DMS 273 treated with DMSO at 0.1 percent for 48 hours (cell line): ENCODE data around the gene PNMA8C.
"Not testable (repeated sequence)": the region's sequence is repeated elsewhere in the genome, so short reads cannot be mapped to it uniquely, and the experiment has no call there.

Source experiments
- DNase-seq: peaks from one replicate; lab custom pipeline; 2025; lab: John Stamatoyannopoulos, UW

PNMA8C gene

DNA sequence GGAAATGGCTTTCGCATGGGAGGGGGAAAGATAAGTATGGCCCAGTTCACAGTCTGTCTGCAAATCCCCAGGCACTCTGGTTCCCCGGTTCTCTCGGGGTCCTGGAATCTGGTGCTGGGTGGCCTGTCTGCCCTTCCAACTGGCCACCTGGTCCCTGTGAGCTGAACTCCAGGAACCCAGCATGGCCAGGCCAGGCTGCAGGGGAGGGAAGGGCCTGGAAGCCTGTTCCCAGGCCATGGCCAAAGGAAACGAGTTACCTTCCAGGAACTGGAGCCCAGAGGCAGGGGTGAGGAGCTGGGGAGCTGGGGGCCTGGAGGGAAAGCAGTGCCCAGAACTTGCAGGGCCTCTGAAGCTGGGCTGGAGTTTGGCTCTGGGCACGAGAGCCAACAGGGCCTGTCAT, 19.1 kb upstream of the PNMA8C start:
- DNase-seq: no peak

DNA sequence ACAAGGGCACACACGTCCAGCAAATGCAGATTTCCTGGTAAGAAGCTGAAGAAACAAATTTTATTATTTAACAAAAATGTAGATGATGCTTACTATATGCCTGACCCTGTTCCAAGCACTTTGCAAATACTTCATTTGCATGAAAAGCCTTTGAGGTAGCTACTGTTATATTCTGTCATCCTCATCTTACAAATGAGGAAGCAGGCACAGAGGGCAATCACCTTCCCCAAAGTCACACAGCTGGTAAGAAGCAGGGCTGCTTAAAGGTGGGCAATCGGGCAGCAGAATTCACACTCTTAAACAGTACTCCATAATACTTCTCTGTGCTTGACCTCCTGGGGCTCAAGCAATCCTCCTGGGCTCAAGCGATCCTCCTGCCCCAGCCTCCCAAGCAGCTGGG, 18.3 kb upstream of the PNMA8C start:
- DNase-seq: no peak

DNA sequence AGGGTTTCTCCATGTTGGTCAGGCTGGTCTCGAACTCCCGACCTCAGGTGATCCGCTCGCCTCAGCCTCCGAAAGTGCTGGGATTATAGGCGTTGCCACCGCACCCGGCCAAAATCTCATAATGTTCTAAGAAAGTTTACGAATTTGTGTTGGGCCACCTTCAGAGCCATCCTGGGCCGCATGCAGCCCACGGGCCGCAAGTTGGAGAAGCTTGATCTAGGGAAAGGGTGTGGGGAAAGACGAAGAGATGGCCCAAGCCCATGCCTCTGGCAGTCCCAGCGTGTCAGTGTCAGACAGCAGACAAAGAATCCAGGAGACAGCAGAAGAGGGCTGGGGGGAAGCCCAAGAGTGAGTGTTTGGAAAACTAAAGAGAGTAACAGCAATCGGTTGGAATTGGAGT, 17.3 kb upstream of the PNMA8C start:
- DNase-seq: no peak

DNA sequence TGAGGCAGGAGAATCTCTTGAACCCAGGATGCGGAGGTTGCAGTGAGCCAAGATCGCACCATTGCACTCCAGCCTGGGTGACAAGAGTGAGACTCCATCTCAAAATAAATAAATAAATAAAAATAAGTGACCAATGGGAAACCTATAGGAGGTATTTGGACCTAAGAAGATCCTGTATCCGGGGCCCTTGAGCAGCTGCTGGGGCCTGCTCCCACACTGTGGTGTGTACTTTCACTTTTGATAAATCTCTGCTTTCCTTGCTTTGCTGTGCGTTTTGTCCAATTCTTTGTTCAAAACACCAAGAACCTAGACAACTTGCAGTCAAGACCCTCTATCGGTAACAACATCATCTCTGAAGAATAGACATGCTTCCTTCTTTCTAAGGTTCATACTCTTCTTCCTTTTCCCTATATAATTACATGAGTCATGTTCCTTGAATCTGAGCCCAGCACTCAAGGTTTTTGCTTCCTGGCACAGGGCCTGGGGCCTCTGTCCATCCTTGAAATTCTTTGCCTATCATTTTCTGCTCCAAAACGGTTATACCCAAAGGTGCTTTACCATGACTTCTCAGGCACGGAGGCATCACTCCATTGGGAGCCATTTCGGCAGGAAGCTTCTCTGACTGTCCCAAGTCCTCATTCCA, 14.2 kb upstream of the PNMA8C start:
- no peak for DNase-seq

DNA sequence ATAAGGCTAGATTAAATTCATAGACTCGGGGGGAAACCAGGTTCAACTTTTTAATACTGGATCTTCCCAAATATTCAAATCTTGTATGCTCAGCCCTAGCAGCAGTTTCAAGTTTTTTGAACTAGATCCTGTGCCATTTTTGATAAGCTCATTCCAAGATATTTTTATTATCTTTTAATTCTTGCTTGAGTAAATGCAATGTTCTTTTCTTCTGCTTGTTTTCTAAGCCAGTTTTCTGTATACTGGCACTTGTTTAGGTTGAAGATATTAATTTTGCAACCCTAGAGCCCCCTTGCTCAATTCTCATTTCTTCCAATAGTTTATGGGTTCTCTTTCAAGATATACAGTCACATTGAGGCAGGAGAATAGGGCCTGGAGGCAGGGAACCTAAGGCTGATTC, 13.1 kb upstream of the PNMA8C start:
- DNase-seq: no peak

DNA sequence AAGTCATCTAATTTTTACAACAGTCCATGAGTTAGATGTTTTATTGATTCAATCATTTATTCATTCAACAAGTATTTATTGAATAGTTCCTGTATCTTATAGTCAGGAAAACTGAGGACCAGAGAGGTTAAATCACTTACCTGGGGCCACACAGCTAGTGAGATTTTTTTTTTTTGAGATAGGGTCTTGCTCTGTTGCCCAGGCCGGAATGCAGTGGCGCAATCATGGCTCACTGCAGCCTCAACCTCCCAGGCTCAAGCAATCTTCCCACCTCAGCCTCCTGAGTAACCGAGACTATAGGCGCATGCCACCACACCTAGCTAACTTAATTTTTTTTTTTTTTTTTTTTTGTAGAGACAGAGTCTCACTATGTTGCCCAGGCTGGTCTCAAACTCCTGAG, 7.0 kb upstream of the PNMA8C start:
- not testable (repeated sequence) for DNase-seq

DNA sequence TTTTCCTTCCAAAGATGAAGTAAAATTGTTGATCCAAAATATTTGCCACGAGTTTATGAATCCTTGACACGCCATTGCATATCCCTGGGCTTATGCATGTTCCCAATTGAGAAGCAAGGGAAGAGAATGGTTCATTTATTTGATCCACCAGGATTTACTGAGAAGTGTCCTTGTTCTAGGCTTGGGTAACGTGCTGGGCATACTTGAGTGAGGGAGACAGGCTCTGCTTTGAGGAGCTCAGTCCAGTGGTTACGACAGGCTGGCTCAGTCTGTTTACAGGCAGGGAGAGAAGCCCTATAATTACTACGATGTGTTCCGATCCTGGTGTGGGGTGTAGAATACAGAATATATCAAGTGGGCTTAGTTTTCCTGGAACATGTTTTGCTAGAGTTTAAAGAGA, 6.3 kb upstream of the PNMA8C start:
- no peak for DNase-seq

DNA sequence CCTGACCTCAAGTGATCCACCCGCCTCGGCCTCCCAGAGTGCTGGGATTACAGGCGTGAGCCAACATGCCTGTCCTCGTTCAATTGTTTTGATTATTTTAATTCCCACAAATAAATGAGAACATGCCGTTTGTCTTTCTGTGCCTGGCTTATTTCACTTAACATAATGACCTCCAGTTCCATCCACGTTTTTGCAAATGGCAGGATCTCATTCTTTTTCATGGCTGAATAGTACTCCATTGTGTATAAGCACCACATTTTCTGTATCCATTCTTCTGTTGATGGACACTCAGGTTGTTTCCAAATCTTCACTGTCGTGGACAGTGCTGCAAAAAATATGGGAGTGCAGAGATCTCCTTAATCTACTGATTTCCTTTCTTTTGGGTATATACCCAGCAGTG, 4.7 kb upstream of the PNMA8C start:
- not testable (repeated sequence) for DNase-seq

DNA sequence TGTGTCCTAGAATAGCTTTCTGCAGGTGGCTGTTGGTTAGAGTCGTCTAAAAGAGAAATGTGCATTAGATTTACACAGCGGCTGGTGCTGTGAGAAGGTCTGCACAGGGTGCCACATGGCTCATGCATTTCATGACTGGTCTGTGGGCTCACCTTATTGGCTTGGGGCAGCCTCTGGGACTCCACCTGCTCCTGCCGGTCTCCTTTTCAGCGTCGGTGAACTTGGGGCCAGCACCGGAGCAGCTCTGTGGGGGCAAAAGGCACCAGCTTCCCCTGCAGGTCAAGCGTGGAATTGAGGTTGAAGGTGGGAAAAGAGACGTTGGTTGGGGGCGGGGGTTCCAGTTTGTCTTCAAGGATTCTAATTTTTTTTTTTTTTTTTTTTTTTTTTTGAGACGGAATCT, 3.1 kb upstream of the PNMA8C start:
- no peak for DNase-seq

DNA sequence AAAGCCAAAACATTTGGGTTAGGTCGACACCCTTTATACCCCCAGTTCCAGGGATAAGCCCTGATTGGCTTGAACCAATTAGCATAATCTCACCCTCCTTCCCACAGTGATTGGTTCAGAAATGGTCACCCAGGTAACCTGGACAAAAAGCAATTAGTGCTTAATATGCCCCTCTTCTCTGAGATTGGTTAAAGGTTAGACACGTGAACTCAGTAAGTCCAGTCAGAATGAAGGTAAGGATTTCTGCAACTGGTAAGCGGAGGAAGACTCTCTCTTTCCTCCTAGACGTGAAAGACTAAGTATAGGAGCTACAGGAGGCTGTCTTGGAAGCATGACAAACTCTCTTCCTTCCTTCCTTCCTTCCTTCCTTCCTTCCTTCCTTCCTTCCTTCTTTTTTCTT, 1.3 kb upstream of the PNMA8C start:
- DNase-seq: no peak

DNA sequence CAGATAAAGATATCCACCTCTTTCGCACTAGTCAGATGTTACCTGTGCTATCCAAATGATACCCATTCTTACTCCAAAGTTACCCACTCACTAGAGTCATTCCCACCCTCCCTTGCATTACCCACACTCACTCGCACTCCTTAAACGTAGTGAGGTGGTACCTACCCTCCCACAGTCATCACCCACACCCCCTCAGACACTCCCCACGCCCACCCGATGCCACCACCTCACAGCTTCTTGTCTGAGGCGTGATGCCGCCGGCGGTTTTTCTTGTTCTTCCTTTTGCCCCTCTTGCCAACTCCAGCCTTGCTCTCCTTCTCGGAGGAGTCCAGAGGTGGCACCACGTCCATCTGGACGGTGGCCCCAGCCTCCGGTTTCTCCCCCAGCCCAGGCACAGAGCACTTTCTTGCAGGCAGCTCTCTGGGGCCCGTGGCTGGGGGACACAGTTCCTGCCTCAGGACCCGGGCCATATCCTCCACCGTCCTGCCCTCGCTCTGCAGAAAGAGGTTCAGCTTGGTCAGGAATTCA, 1.2 kb downstream of the PNMA8C start:
- DNase-seq: no peak

DNA sequence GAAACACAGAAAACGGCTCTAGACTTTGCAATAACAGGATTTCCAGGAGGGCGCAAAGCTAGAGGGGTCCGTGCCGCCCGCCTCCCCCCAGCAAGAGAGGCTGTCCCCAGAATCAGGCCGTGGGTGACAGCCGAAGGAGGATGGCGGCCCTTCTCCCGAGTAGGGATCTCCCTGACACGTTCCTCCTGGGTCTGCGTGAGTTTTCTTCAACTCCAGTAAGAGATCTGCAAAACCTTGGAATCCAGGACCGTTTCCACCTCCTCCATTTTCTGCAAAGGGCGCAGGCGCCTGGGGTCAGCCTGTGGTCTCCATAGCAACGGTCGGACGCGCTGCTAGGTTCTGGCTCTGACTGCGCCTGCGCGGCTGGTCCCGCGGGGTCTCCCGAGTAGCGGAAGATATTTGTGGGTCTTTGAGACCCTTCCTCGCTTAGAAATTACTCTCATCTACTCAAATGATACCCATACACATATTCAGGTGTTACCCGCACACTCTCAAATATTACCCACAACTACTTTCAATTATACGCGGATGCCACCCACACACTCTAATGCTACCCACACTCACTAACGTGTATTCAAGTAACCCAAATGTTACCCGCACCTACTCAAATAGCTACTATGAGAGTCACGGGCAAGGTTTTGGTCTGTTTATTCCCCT, 2.1 kb downstream of the PNMA8C start:
- DNase-seq: no peak

DNA sequence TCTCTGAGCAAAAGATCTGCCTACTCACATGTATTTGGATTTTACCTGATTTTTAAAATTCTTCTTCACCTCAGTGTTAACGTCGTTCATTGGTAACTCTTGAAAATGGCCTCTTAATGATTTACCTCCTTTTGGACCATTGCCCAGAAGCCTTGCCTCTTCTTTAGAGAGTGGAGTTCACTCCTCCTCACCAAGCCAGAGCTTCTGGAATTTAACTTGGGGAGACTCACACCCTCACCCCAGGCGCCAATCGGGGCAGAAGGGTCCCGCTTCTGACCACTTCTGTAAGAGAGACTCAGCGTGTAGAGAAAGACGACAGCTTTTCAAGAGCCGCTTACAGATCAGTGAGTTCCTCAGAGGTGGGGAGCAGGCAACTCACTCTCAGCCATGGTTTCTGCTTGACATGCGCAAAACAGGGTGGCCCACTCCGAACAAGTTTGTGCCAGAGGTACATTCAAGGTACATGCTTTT, 2.7 kb downstream of the PNMA8C start:
- no peak for DNase-seq

DNA sequence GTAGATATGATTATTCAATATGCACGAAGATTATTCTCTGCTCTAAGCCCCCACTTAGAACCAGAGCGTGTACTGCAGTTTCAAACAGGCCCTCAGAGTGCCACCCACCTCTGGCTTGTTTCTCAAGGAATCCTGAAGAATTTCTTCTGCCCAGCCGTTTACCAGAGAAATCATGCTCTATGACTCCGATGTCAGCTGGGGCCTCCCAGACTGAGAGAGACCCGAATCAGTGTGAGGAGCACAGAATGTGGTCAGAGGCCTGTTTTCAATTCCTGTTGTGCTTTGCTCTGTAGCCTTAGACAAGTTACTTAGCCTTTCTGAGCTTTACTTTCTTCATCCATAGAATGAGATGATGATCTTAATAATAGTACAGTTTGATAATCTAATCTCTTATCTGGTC, 5.5 kb downstream of the PNMA8C start:
- DNase-seq: no peak

DNA sequence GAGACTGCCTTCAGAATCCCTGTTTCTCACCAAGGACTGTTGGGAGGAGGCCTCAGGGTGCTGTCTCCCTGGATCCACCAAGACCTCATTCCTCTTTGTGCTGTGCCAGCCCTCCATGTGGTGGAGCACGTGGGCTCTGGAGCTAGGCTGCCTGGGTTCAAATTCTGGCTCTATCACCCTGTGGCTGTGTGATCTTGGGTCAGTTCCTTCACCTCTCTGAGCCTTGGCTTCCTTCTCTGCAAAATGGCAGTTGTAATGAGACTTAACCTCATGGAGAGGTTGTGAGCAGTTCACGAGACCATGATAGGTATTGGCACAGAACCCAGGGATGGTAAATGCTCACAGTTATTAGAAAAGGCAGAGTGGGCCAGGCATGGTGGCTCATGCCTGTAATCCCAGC, 6.4 kb downstream of the PNMA8C start:
- DNase-seq: no peak

DNA sequence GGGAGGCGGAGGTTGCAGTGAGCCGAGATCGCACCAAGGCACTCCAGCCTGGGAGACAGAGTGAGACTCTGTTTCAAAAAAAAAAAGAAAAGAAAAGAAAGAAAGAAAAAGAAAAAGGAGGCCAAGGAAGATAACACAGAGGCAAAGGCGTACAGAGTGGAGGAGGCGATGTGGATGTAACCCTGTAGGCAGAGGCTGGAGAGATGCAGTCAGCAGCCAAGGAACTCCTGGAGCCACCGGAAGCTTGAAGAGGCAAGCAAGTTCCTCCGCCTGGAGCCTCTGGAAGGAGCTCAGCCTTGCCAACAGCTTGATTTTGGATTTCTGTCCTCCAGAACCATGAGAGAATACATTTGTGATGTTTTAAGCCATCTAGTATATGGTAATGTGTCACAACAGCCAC, 8.7 kb downstream of the PNMA8C start:
- DNase-seq: no peak

DNA sequence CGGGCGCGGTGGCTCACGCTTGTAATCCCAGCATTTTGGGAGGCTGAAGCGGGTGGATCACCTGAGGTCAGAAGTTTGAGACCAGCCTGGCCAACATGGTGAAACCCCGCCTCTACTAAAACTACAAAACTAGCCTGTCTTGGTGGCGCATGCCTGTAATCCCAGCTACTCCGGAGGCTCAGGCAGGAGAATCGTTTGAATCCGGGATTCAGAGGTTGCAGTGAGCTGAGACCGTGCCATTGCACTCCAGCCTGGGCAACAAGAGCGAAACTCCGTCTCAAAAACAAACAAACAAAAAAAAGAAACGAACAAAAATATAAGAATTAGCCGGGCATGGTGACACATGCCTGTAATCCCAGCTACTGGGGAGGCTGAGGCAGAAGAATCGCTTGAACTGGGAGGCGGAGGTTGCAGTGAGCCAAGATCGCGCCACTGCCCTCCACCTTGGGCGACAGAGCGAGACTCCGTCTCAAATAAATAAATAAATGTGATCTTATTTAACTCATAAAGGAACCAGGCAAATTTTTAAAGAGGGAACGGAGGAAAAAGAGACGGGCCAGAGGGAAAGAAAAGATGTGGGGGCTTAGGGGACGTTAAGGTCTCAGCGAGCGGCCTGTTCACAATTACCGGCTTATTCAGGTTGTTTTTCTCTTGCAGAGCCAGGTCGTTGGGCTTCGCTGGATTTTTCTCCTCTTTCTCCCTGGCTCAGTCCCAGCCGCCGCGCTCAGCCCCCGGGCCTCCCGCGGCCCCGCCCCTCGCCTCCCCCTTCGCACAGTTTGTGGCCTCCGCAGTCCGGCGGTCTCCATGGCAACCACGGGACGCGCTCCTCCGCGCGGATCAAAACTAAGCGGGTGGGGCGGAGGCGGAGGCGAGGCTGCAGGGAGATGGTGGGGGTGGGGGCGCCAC, 12.7 kb downstream of the PNMA8C start:
- DNase-seq: peak; percentile 58

DNA sequence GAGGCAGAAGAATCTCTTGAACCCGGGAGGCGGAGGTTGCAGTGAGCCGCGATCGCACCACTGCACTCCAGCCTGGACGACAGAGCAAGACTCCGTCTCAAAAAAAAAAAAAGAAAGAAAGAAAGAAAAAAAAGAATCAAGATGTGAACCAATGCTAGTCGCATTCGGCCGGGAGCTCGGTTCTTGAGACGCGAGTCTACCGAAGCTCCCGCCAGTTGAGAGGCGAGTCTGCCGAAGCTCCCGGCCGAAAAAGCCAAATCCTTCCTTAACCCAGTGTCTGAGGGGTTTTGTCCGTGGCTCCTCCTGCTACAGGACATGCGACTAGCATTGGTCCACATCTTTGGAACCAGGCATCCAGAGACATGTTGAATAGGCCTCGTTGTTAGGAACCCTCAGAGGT, 13.8 kb downstream of the PNMA8C start:
- not testable (repeated sequence) for DNase-seq

DNA sequence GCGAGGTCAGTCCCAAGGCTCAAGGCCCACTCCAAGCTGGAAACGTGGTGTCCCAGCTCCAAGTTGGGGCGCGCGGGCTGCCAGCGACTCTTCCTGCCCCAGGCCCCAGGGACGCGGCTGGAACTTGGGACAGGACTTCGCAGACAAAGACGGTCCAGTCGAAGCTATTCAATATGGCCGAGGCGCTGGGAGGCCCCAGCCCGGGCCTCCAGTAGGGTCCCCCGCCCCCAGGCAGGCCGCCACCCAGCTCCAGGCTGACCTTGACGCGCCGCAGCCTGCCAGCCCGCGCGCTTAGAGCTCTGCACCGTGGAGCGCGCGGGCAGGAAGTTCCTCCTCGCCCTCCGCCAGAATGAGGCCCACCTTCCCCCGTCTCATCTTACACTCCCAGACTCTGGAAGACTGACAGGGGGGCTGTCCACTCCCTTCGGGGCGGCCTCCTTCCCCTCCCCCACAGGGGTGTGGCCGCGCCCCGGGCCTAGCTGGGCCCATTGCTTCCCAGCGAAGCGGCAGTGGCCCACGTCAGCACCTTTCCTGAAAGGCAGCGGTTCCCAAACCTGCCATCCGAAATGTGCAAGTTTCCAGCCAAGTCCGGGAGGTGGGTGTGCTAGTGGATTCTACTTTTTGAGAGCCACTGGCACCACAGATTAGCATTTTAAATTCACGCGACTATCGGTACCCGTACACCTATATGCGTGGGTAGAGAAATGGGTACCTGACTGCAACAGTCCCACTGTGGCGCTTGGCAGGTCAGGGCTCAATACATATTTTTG, 15.3 kb downstream of the PNMA8C start, which contains the start of gene CCDC8:
TSS of gene CCDC8 (minus strand) at position 303 of the 770 bp plus-strand sequence. CDS start 754 bp downstream, outside the sequence.
- no peak for DNase-seq

DNA sequence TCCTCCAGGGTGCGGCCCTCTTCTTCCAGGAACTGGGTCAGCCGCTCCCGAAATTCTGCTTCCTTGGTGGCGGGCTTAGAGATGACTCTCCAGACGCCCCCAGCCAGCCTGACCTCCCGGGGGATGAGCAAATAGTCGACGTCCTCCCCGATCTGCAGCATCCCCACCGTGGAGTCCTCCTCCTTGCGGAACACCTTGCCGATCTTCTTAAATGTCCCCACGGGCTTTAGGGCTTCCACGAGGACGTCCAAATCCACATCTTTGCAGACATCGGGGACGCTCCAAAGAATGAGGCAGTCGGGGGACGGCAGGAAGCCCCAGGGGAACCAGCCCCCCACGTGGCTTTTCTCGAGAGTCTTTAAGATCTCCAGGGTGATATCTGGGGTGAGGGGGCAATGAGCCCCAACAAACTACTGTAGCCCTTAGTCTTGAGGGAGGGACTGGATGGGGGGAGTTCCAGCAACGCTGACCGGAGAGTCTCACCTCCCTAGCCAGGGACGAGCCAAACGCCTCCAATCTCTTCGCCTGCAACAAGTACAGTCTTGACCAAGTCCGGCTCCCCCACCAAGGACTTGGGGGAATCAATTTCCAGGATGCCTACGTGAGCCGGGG, 16.0 kb downstream of the PNMA8C start:
- no peak for DNase-seq

DNA sequence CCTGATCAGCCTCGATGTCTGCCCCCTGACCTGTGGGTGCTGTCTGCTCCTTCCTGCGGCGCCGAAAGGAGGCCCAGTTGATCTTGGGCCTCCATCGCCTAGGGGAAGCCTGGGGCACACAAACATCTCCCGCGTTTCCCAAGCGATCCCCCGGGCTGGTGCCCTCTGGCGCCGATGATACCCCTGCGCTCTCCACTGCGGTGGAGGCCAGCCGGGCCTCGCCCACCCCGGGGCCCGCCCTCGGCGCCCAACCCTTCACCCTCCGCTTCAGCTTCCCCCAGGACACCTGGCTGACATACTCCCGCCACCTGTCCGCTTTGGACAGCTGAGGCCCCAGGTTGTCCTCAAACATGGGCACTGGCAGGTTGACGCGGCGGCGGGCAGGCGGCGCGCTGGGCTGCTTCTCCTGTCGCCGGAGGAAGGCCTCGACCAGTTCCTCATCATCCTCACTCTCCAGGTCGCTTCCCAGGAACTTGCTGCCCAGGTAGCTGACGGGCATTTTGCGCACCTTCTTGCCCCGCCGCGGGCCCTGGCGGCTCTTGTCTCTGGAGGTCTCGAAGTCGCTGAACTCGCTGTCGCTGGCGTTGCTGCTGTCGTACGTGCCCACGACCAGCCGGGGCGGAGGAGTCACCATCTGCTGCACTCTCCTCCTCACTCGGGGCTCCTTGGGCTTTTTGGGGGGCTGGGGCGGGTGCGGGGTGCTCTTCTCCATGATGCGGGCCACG, 16.6 kb downstream of the PNMA8C start:
- DNase-seq: no peak
